Smooth muscle cell (in vitro differentiated cells): ENCODE results near the gene VPS41. TPM values are rescaled to one million over a fixed set of nuclear protein-coding genes. Genes with fewer than 3 reads are reported as not detected.

Experiments used
- DNase-seq: peaks from one replicate; lab custom pipeline; 2025; ENCODE audit not compliant: unreplicated experiment; lab: John Stamatoyannopoulos, UW
- H2AFZ ChIP-seq: fragments of 200-600 bp; sonication (generic); 2 replicates; pipeline ENCODE4 v1.6.0; 2016; ENCODE audit warnings: antibody characterized with exemption, low read depth, mild to moderate bottlenecking
- H3F3A ChIP-seq: fragments of 200-600 bp; sonication (generic); 2 replicates; pipeline ENCODE4 v1.6.0; 2017; ENCODE audit warnings: antibody characterized with exemption, low read depth
- H3K27ac ChIP-seq: fragments of 200-600 bp; sonication (generic); 2 replicates; pipeline ENCODE4 v1.5.1; 2016; ENCODE audit warnings: low read depth, mild to moderate bottlenecking
- H3K27me3 ChIP-seq: fragments of 200-600 bp; sonication (generic); 2 replicates; pipeline ENCODE4 v1.6.1; 2016; ENCODE audit warnings: low read depth, mild to moderate bottlenecking
- H3K36me3 ChIP-seq: fragments of 200-600 bp; sonication (generic); 2 replicates; pipeline ENCODE4 v1.5.1; 2016; ENCODE audit warnings: low read depth
- H3K4me1 ChIP-seq: fragments of 200-600 bp; sonication (generic); 2 replicates; pipeline ENCODE4 v1.5.1; 2016; ENCODE audit warnings: low read depth
- H3K4me2 ChIP-seq: fragments of 200-600 bp; sonication (generic); 2 replicates; pipeline ENCODE4 v1.6.0; 2016; ENCODE audit warnings: mild to moderate bottlenecking
- H3K4me3 ChIP-seq: fragments of 200-600 bp; sonication (generic); 2 replicates; pipeline ENCODE4 v1.5.1; 2016; ENCODE audit warnings: mild to moderate bottlenecking
- H3K79me2 ChIP-seq: fragments of 200-600 bp; sonication (generic); 2 replicates; pipeline ENCODE4 v1.6.0; 2016; ENCODE audit warnings: low read depth, mild to moderate bottlenecking
- H3K9ac ChIP-seq: fragments of 200-600 bp; sonication (generic); 2 replicates; pipeline ENCODE4 v1.6.0; 2016; ENCODE audit warnings: low read depth
- H3K9me3 ChIP-seq: fragments of 200-600 bp; sonication (generic); replicated peaks from 2 replicates; pipeline ENCODE4 v1.5.1; 2016; ENCODE audit warnings: low read depth
- H4K20me1 ChIP-seq: fragments of 200-600 bp; sonication (generic); 2 replicates; pipeline ENCODE4 v1.6.0; 2016; ENCODE audit warnings: low read depth
- CTCF ChIP-seq: fragments of 200-600 bp; sonication (generic); IDR thresholded peaks from 2 replicates; pipeline ENCODE4 v1.5.1; 2017; ENCODE audit warnings: borderline replicate concordance, mild to moderate bottlenecking, antibody characterized with exemption; ENCODE audit not compliant: insufficient read depth, poor library complexity, severe bottlenecking
- WGBS: methylation state at CpG from one replicate; pipeline ENCODE4 v1.1.7; 2016; ENCODE audit warnings: low lambda C conversion rate; 5-methylcytosine and 5-hydroxymethylcytosine counted together
- polyA plus RNA-seq: library from polyadenylated mRNA; unstranded; fragments of >200 nt; fragmentation: Nextera tagmentation; extraction: Ambion mirVana; gene quantifications from 2 replicates; pipeline ENCODE4 v1.2.1, GENCODE V29; 2016
- total RNA-seq: library from RNA; depleted of rRNA; stranded (reverse); fragments of >200 nt; gene quantifications from 2 replicates; pipeline ENCODE4 v1.2.3, GENCODE V29; 2014

The VPS41 gene
- total and polyA plus RNA-seq, 2 experiments from 2014 or later = 22.1 to 39.7 TPM

- Histone ChIP-seq H3K9ac (no peak overlapping the region), H3K36me3 (no peaks in the 10 kb centered on the region), H3F3A (no peaks in the 10 kb centered on the region), H3K27ac (no peak overlapping the region), H3K4me2 (no peak overlapping the region), H3K79me2 (peaks cover 5% of the 10 kb centered on the region), H2AFZ (no peak overlapping the region), H4K20me1 (peaks cover 11% of the 10 kb centered on the region), H3K9me3 (no peaks in the 10 kb centered on the region), H3K4me1 (no peaks in the 10 kb centered on the region), H3K27me3 (no peaks in the 10 kb centered on the region), H3K4me3 (no peak overlapping the region)
- no peak for DNase-seq
- no peak for TF ChIP-seq CTCF
- WGBS = 79% methylated on average over 6 of the region's 6 CpGs
These were observed 18.4 kb downstream of the VPS41 start for GRCh38 chr7:38890597-38890996.

- DNase-seq = no peak
- Histone ChIP-seq H2AFZ (no peak overlapping the region), H3K4me3 (no peak overlapping the region), H3K36me3 (no peaks in the 10 kb centered on the region), H3K9me3 (no peaks in the 10 kb centered on the region), H3K9ac (no peak overlapping the region), H4K20me1 (peaks cover 14% of the 10 kb centered on the region), H3K27me3 (no peaks in the 10 kb centered on the region), H3K4me1 (no peaks in the 10 kb centered on the region), H3K79me2 (peaks cover 8% of the 10 kb centered on the region), H3F3A (no peaks in the 10 kb centered on the region), H3K27ac (no peak overlapping the region), H3K4me2 (no peak overlapping the region)
- 98% methylated on average over 5 of the region's 5 CpGs for WGBS
- TF ChIP-seq CTCF = peak; percentile 24
These were observed 19.0 kb downstream of the VPS41 start for GRCh38 chr7:38889872-38890432.

- Histone ChIP-seq H4K20me1 (peaks cover 14% of the 10 kb centered on the region), H3K27ac (no peak overlapping the region), H3K9ac (no peak overlapping the region), H3F3A (no peaks in the 10 kb centered on the region), H3K79me2 (peaks cover 8% of the 10 kb centered on the region), H2AFZ (no peak overlapping the region), H3K27me3 (no peaks in the 10 kb centered on the region), H3K36me3 (no peaks in the 10 kb centered on the region), H3K9me3 (no peaks in the 10 kb centered on the region), H3K4me2 (no peak overlapping the region), H3K4me1 (no peaks in the 10 kb centered on the region), H3K4me3 (no peak overlapping the region)
- TF ChIP-seq CTCF = no peak
- WGBS = 100% methylated on average over 1 of the region's 1 CpG
- no peak for DNase-seq
These were observed 19.9 kb downstream of the VPS41 start for GRCh38 chr7:38889079-38889478.

- Histone ChIP-seq H3K9ac (no peak overlapping the region), H3K27ac (no peak overlapping the region), H3K27me3 (no peaks in the 10 kb centered on the region), H3K36me3 (no peaks in the 10 kb centered on the region), H3K4me1 (no peaks in the 10 kb centered on the region), H3F3A (no peaks in the 10 kb centered on the region), H2AFZ (no peak overlapping the region), H3K4me3 (no peak overlapping the region), H3K79me2 (peaks cover 8% of the 10 kb centered on the region), H4K20me1 (peaks cover 8% of the 10 kb centered on the region), H3K4me2 (no peak overlapping the region), H3K9me3 (no peaks in the 10 kb centered on the region)
- 82% methylated on average over 10 of the region's 10 CpGs for WGBS
- no peak for TF ChIP-seq CTCF
- DNase-seq = no peak
These were observed 22.7 kb downstream of the VPS41 start for GRCh38 chr7:38886265-38886664.
